ENCODE results near the gene OR8A1. TPM values are rescaled to one million over a fixed set of nuclear protein-coding genes. Genes with fewer than 3 reads are reported as not detected.
A peak's percentile ranks its signal among the peaks of the same experiment; 100 is the strongest.

The OR8A1 gene
- total RNA-seq, 1 donor from 2014 or later: not detected

- intact Hi-C loops (cut with micrococcal nuclease): loop anchor here (5.0 kb wide), 2 partner anchors 169 to 514 kb away; no protein-coding TSS in a partner anchor
These were observed 16.6 kb downstream of the OR8A1 start for GRCh38 chr11:124586238-124586860.

GRCh38 chr11:124591430-124591829 lies 21.6 kb downstream of the OR8A1 start:
- H3K4me1 ChIP-seq: no peaks in the 10 kb centered on the region
- H3K4me3 ChIP-seq: no peak overlapping the region
- no peak for TF ChIP-seq CTCF (IDR thresholded peaks at IDR 0.05; ENCODE audit: borderline replicate concordance)
- no peak for DNase-seq
- H3K36me3 ChIP-seq: no peaks in the 10 kb centered on the region
- H3K27me3 ChIP-seq (ENCODE audit: low read depth): peaks cover 58% of the 10 kb centered on the region
- H3K27ac ChIP-seq (replicated peaks): no peak overlapping the region
- H3K9me3 ChIP-seq (replicated peaks): no peaks in the 10 kb centered on the region
- intact Hi-C loops (cut with micrococcal nuclease): no loop called here

More at GRCh38 chr11:124586238-124586860, 16.6 kb downstream of the OR8A1 start:
- Histone ChIP-seq H3K36me3 (no peaks in the 10 kb centered on the region), H3K27ac (replicated peaks) (no peak overlapping the region), H3K9me3 (replicated peaks) (no peaks in the 10 kb centered on the region), H3K4me1 (no peaks in the 10 kb centered on the region), H3K27me3 (ENCODE audit: low read depth) (peaks cover 28% of the 10 kb centered on the region), H3K4me3 (no peak overlapping the region)
- peak; percentile 45 for DNase-seq
- TF ChIP-seq CTCF (IDR thresholded peaks at IDR 0.05; ENCODE audit: borderline replicate concordance): peak; percentile 71

GRCh38 chr11:124592627-124593026 lies 22.8 kb downstream of the OR8A1 start:
- DNase-seq: no peak
- intact Hi-C loops (cut with micrococcal nuclease): no loop called here
- Histone ChIP-seq H3K27ac (replicated peaks) (no peak overlapping the region), H3K4me3 (no peak overlapping the region), H3K9me3 (replicated peaks) (no peaks in the 10 kb centered on the region), H3K27me3 (ENCODE audit: low read depth) (peaks cover 58% of the 10 kb centered on the region), H3K4me1 (no peaks in the 10 kb centered on the region), H3K36me3 (no peaks in the 10 kb centered on the region)
- no peak for TF ChIP-seq CTCF (IDR thresholded peaks at IDR 0.05; ENCODE audit: borderline replicate concordance)

- H3K4me3 ChIP-seq: no peak overlapping the region
- H3K9me3 ChIP-seq (replicated peaks): no peaks in the 10 kb centered on the region
- no peak overlapping the region for H3K27ac ChIP-seq (replicated peaks)
- H3K4me1 ChIP-seq: no peaks in the 10 kb centered on the region
- intact Hi-C loops (cut with micrococcal nuclease): no loop called here
- H3K27me3 ChIP-seq (ENCODE audit: low read depth): peaks cover 62% of the 10 kb centered on the region
- no peaks in the 10 kb centered on the region for H3K36me3 ChIP-seq
- DNase-seq: no peak
- TF ChIP-seq CTCF (IDR thresholded peaks at IDR 0.05; ENCODE audit: borderline replicate concordance): no peak
These were observed 25.5 kb downstream of the OR8A1 start for GRCh38 chr11:124595302-124595701.

GRCh38 chr11:124597626-124598025 lies 27.8 kb downstream of the OR8A1 start:
- no peaks in the 10 kb centered on the region for H3K9me3 ChIP-seq (replicated peaks)
- no peak overlapping the region for H3K27ac ChIP-seq (replicated peaks)
- no peaks in the 10 kb centered on the region for H3K36me3 ChIP-seq
- no peak for DNase-seq
- H3K4me1 ChIP-seq: no peaks in the 10 kb centered on the region
- intact Hi-C loops (cut with micrococcal nuclease): no loop called here
- no peak overlapping the region for H3K4me3 ChIP-seq
- H3K27me3 ChIP-seq (ENCODE audit: low read depth): peaks cover 65% of the 10 kb centered on the region
- TF ChIP-seq CTCF (IDR thresholded peaks at IDR 0.05; ENCODE audit: borderline replicate concordance): no peak
